ENCODE data around the gene RFT1.
A peak's percentile ranks its signal among the peaks of the same experiment; 100 is the strongest.

The RFT1 gene

GRCh38 chr3:53104762-53105161, 25.5 kb downstream of the RFT1 start:
- peak; percentile 82 for DNase-seq (ENCODE audit: low read depth)
- TF ChIP-seq CTCF (IDR thresholded peaks at IDR 0.05; ENCODE audit: low read depth, low read length) (no peak), MYC (IDR thresholded peaks at IDR 0.05; ENCODE audit: low read depth, low read length) (no peak), POLR2A (IDR thresholded peaks at IDR 0.05; ENCODE audit: extremely low read depth, insufficient read length) (no peak)
- TF ChIP-seq, protein P1, sequence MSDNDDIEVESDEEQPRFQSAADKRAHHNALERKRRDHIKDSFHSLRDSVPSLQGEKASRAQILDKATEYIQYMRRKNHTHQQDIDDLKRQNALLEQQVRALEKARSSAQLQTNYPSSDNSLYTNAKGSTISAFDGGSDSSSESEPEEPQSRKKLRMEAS (IDR thresholded peaks at IDR 0.05; ENCODE audit: low read depth, low read length) = no peak
- H3K4me3 ChIP-seq (ENCODE audit: low read depth, low read length) = no peak overlapping the region

- H3K4me3 ChIP-seq (ENCODE audit: low read depth, low read length) = no peak overlapping the region
- DNase-seq (ENCODE audit: low read depth) = peak; percentile 35
- TF ChIP-seq, protein P1 (IDR thresholded peaks at IDR 0.05; ENCODE audit: low read depth, low read length) = no peak
- TF ChIP-seq MYC (IDR thresholded peaks at IDR 0.05; ENCODE audit: low read depth, low read length) (no peak), CTCF (IDR thresholded peaks at IDR 0.05; ENCODE audit: low read depth, low read length) (no peak), POLR2A (IDR thresholded peaks at IDR 0.05; ENCODE audit: extremely low read depth, insufficient read length) (no peak)
Observed at GRCh38 chr3:53103397-53104296, 26.6 kb downstream of the RFT1 start.

GRCh38 chr3:53102601-53103147, 27.6 kb downstream of the RFT1 start:
- peak; percentile 80 for DNase-seq (ENCODE audit: low read depth)
- no peak for TF ChIP-seq POLR2A (IDR thresholded peaks at IDR 0.05; ENCODE audit: extremely low read depth, insufficient read length)
- no peak for TF ChIP-seq CTCF (IDR thresholded peaks at IDR 0.05; ENCODE audit: low read depth, low read length)
- TF ChIP-seq MYC (IDR thresholded peaks at IDR 0.05; ENCODE audit: low read depth, low read length) = no peak
- TF ChIP-seq, protein P1 (IDR thresholded peaks at IDR 0.05; ENCODE audit: low read depth, low read length) = 0 out of 2 replicates have a peak, but pooled peaks have one; percentile 9
- no peak overlapping the region for H3K4me3 ChIP-seq (ENCODE audit: low read depth, low read length)

DNA sequence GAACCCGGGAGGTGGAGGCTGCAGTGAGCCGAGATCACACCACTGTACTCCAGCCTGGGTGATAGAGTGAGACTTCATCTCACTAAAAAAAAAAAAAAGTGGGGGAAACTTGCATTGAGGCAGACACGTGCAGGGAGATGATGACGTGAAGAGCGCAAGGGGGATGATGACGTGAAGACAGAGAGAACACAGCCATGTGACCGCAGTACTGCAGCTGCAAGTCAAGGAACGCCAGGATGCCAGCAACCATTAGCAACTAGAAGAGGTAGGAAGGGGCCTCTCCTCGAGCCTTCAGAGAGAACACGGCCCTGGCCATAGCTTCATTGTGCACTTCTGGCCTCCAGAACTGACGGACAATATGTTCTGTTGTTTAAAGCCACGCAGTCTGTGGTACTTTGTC, 28.3 kb downstream of the RFT1 start:
- no peak overlapping the region for H3K4me3 ChIP-seq (ENCODE audit: low read depth, low read length)
- no peak for DNase-seq (ENCODE audit: low read depth)
- TF ChIP-seq POLR2A (IDR thresholded peaks at IDR 0.05; ENCODE audit: extremely low read depth, insufficient read length) (no peak), CTCF (IDR thresholded peaks at IDR 0.05; ENCODE audit: low read depth, low read length) (no peak), MYC (IDR thresholded peaks at IDR 0.05; ENCODE audit: low read depth, low read length) (no peak)
- TF ChIP-seq, protein P1 (IDR thresholded peaks at IDR 0.05; ENCODE audit: low read depth, low read length) = no peak

- no peak overlapping the region for H3K4me3 ChIP-seq (ENCODE audit: low read depth, low read length)
- DNase-seq (ENCODE audit: low read depth) = no peak
- no peak for TF ChIP-seq MYC (IDR thresholded peaks at IDR 0.05; ENCODE audit: low read depth, low read length)
- no peak for TF ChIP-seq POLR2A (IDR thresholded peaks at IDR 0.05; ENCODE audit: extremely low read depth, insufficient read length)
- TF ChIP-seq CTCF (IDR thresholded peaks at IDR 0.05; ENCODE audit: low read depth, low read length) = no peak
- TF ChIP-seq, protein P1 (IDR thresholded peaks at IDR 0.05; ENCODE audit: low read depth, low read length) = no peak
Observed at GRCh38 chr3:53100818-53101466, 29.3 kb downstream of the RFT1 start.
